ENCODE measurements around the gene LITAF. TPM values are rescaled to one million over a fixed set of nuclear protein-coding genes. Genes with fewer than 3 reads are reported as not detected.

Gene LITAF
- total and polyA plus RNA-seq, 4 donors = 5.2 to 65.2 (median 36.0) TPM

DNA sequence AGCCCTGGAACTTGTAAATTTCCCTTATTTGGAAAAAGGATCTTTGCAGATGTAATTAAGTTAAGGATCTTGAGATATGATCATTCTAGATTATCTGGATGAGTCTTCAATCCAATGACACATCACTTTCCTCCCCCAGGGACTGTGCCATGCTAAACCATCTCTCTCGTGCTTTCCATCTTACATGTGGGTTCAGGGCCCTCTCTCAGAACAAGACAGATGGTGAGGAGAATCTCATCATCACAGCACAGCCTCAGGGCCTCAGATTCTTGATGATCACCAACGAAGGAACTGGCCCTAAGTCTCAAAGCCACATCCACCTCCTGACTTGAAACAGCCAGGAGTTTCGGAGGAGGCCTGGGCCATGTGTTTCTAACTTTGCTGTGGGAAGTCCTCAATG lies 78.7 kb downstream of the LITAF start:
- 91% methylated on average over 3 of the region's 3 CpGs for WGBS
- no peak overlapping the region for H3K4me3 ChIP-seq (ENCODE audit: low read depth in 1 of 3, low read length in 3 of 3)

DNA sequence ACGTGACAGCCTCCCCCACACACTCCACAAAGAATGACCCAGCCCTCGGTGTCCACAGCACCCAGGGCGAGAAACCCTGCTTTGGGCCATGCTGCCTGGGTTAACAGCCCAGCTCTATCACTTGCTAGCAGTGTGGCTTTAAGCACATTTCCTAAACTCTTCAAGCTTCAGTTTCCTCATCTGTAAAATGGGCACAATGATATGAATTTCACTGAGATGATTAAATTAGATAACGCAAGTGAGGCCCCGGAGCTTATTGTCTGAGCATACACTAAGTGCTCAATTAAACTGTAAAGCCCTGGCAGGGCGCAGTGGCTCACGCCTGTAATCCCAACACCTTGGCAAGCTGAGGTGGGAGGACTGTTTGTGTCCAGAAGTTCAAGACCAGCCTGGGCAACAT lies 79.4 kb downstream of the LITAF start:
- TF ChIP-seq TAF1 (conservative IDR thresholded peaks at IDR 0.05) (no peak), HNF4G (IDR thresholded peaks at IDR 0.05) (no peak), SP1 (IDR thresholded peaks at IDR 0.05) (no peak), JUND (IDR thresholded peaks at IDR 0.05) (no peak), HNF4A (conservative IDR thresholded peaks at IDR 0.05) (no peak), FOXA1 (IDR thresholded peaks at IDR 0.05) (no peak), RXRA (IDR thresholded peaks at IDR 0.05) (no peak)
- TF ChIP-seq, protein P1, sequence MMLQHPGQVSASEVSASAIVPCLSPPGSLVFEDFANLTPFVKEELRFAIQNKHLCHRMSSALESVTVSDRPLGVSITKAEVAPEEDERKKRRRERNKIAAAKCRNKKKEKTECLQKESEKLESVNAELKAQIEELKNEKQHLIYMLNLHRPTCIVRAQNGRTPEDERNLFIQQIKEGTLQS (IDR thresholded peaks at IDR 0.05) = no peak
- TF ChIP-seq, protein P2, sequence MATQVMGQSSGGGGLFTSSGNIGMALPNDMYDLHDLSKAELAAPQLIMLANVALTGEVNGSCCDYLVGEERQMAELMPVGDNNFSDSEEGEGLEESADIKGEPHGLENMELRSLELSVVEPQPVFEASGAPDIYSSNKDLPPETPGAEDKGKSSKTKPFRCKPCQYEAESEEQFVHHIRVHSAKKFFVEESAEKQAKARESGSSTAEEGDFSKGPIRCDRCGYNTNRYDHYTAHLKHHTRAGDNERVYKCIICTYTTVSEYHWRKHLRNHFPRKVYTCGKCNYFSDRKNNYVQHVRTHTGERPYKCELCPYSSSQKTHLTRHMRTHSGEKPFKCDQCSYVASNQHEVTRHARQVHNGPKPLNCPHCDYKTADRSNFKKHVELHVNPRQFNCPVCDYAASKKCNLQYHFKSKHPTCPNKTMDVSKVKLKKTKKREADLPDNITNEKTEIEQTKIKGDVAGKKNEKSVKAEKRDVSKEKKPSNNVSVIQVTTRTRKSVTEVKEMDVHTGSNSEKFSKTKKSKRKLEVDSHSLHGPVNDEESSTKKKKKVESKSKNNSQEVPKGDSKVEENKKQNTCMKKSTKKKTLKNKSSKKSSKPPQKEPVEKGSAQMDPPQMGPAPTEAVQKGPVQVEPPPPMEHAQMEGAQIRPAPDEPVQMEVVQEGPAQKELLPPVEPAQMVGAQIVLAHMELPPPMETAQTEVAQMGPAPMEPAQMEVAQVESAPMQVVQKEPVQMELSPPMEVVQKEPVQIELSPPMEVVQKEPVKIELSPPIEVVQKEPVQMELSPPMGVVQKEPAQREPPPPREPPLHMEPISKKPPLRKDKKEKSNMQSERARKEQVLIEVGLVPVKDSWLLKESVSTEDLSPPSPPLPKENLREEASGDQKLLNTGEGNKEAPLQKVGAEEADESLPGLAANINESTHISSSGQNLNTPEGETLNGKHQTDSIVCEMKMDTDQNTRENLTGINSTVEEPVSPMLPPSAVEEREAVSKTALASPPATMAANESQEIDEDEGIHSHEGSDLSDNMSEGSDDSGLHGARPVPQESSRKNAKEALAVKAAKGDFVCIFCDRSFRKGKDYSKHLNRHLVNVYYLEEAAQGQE (IDR thresholded peaks at IDR 0.05) = no peak
- TF ChIP-seq, protein P3, sequence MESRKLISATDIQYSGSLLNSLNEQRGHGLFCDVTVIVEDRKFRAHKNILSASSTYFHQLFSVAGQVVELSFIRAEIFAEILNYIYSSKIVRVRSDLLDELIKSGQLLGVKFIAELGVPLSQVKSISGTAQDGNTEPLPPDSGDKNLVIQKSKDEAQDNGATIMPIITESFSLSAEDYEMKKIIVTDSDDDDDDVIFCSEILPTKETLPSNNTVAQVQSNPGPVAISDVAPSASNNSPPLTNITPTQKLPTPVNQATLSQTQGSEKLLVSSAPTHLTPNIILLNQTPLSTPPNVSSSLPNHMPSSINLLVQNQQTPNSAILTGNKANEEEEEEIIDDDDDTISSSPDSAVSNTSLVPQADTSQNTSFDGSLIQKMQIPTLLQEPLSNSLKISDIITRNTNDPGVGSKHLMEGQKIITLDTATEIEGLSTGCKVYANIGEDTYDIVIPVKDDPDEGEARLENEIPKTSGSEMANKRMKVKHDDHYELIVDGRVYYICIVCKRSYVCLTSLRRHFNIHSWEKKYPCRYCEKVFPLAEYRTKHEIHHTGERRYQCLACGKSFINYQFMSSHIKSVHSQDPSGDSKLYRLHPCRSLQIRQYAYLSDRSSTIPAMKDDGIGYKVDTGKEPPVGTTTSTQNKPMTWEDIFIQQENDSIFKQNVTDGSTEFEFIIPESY (IDR thresholded peaks at IDR 0.05) = no peak
- TF ChIP-seq, protein P4, sequence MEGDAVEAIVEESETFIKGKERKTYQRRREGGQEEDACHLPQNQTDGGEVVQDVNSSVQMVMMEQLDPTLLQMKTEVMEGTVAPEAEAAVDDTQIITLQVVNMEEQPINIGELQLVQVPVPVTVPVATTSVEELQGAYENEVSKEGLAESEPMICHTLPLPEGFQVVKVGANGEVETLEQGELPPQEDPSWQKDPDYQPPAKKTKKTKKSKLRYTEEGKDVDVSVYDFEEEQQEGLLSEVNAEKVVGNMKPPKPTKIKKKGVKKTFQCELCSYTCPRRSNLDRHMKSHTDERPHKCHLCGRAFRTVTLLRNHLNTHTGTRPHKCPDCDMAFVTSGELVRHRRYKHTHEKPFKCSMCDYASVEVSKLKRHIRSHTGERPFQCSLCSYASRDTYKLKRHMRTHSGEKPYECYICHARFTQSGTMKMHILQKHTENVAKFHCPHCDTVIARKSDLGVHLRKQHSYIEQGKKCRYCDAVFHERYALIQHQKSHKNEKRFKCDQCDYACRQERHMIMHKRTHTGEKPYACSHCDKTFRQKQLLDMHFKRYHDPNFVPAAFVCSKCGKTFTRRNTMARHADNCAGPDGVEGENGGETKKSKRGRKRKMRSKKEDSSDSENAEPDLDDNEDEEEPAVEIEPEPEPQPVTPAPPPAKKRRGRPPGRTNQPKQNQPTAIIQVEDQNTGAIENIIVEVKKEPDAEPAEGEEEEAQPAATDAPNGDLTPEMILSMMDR (IDR thresholded peaks at IDR 0.05; ENCODE audit: low read depth, low read length, missing input control) = no peak
- H3K27me3 ChIP-seq (ENCODE audit: control insufficient read depth in 4 of 4, insufficient read depth in 4 of 4, low read length in 3 of 4) = no peaks in the 10 kb centered on the region
- no peak for DNase-seq (ENCODE audit: low spot score)
- no peak overlapping the region for H3K4me3 ChIP-seq (ENCODE audit: low read depth in 1 of 3, low read length in 3 of 3)
- H3K4me1 ChIP-seq (ENCODE audit: control insufficient read depth in 4 of 4, insufficient read depth in 4 of 4, low read length in 3 of 4) = no peaks in the 10 kb centered on the region
- no peak overlapping the region for H3K27ac ChIP-seq (ENCODE audit: low read depth in 1 of 2, low read length in 2 of 2)
- no peaks in the 10 kb centered on the region for H3K36me3 ChIP-seq (ENCODE audit: control insufficient read depth in 4 of 4, insufficient read depth in 3 of 4, low read depth in 1 of 4, low read length in 3 of 4)
- no peaks in the 10 kb centered on the region for H3K9me3 ChIP-seq (ENCODE audit: control insufficient read depth in 4 of 4, low read length in 3 of 4)
- no peak overlapping the region for H3K9ac ChIP-seq (ENCODE audit: low read depth in 1 of 2, low read length in 2 of 2)
- WGBS = 95% methylated on average over 7 of the region's 7 CpGs

More for the DNA sequence above, 78.7 kb downstream of the LITAF start:
- Histone ChIP-seq H3K4me1 (ENCODE audit: control insufficient read depth in 4 of 4, insufficient read depth in 4 of 4, low read length in 3 of 4) (no peaks in the 10 kb centered on the region), H3K9ac (ENCODE audit: low read depth in 1 of 2, low read length in 2 of 2) (no peak overlapping the region), H3K9me3 (ENCODE audit: control insufficient read depth in 4 of 4, low read length in 3 of 4) (no peaks in the 10 kb centered on the region), H3K36me3 (ENCODE audit: control insufficient read depth in 4 of 4, insufficient read depth in 3 of 4, low read depth in 1 of 4, low read length in 3 of 4) (no peaks in the 10 kb centered on the region), H3K27me3 (ENCODE audit: control insufficient read depth in 4 of 4, insufficient read depth in 4 of 4, low read length in 3 of 4) (no peaks in the 10 kb centered on the region), H3K27ac (ENCODE audit: low read depth in 1 of 2, low read length in 2 of 2) (no peak overlapping the region)
- no peak for DNase-seq (ENCODE audit: low spot score)
- TF ChIP-seq, protein P5, sequence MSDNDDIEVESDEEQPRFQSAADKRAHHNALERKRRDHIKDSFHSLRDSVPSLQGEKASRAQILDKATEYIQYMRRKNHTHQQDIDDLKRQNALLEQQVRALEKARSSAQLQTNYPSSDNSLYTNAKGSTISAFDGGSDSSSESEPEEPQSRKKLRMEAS (IDR thresholded peaks at IDR 0.05) = no peak
